HG03097 (cell line): ENCODE measurements around the gene DNAH10.

Experiments used
- ATAC-seq: cut with Tn5 transposase; IDR thresholded peaks from one replicate; pipeline ENCODE4 v1.9.1; 2021; ENCODE audit not compliant: unreplicated experiment, low FRiP score

The DNAH10 gene

GRCh38 chr12:123879691-123880090 is 117.6 kb downstream of the DNAH10 start:
- no peak for ATAC-seq

GRCh38 chr12:123882161-123882705 is 120.1 kb downstream of the DNAH10 start:
- no peak for ATAC-seq

GRCh38 chr12:123886258-123886657 is 124.2 kb downstream of the DNAH10 start:
- no peak for ATAC-seq

GRCh38 chr12:123886931-123887582 is 125.0 kb downstream of the DNAH10 start:
- ATAC-seq, result no peak

- ATAC-seq, result no peak
Measured at GRCh38 chr12:123888989-123889388, 126.9 kb downstream of the DNAH10 start.

- ATAC-seq, result no peak
Measured at GRCh38 chr12:123889848-123890535, 127.9 kb downstream of the DNAH10 start.

- no peak for ATAC-seq
Measured at GRCh38 chr12:123890536-123890902, 128.4 kb downstream of the DNAH10 start.

GRCh38 chr12:123891011-123891410 is 128.9 kb downstream of the DNAH10 start:
- no peak for ATAC-seq

- ATAC-seq, result no peak
Measured at GRCh38 chr12:123891516-123892179, 129.5 kb downstream of the DNAH10 start.

- no peak for ATAC-seq
Measured at GRCh38 chr12:123892180-123892559, 130.1 kb downstream of the DNAH10 start.

GRCh38 chr12:123892853-123893252 is 130.8 kb downstream of the DNAH10 start:
- no peak for ATAC-seq

GRCh38 chr12:123893276-123893675 is 131.2 kb downstream of the DNAH10 start:
- ATAC-seq, result no peak

GRCh38 chr12:123894823-123895345 is 132.8 kb downstream of the DNAH10 start:
- no peak for ATAC-seq

- ATAC-seq, result no peak
Measured at GRCh38 chr12:123895451-123895850, 133.3 kb downstream of the DNAH10 start.

- no peak for ATAC-seq
Measured at GRCh38 chr12:123896767-123897166, 134.7 kb downstream of the DNAH10 start.

GRCh38 chr12:123897221-123897620 is 135.1 kb downstream of the DNAH10 start:
- no peak for ATAC-seq

- ATAC-seq, result no peak
Measured at GRCh38 chr12:123898673-123899072, 136.6 kb downstream of the DNAH10 start.

- ATAC-seq, result no peak
Measured at GRCh38 chr12:123899368-123899767, 137.3 kb downstream of the DNAH10 start.

GRCh38 chr12:123900871-123901376 is 138.8 kb downstream of the DNAH10 start:
- ATAC-seq, result no peak

GRCh38 chr12:123902821-123903220 is 140.7 kb downstream of the DNAH10 start:
- ATAC-seq, result no peak
